Stimulated activated CD8-positive, alpha-beta memory T cell treated with anti-CD3 and anti-CD28 coated beads, Interleukin-12 subunit alpha, Interleukin-12 subunit beta, amount 100 ng/mL, for 1 hour (primary cell): ENCODE data around the gene ANKRD36.
"Not testable (repeated sequence)": the region's sequence is repeated elsewhere in the genome, so short reads cannot be mapped to it uniquely, and the experiment has no call there.

Experiments used
- DNase-seq: peaks from one replicate; pipeline ENCODE4 v3.0.0-alpha.2; 2020; ENCODE audit warnings: low read depth

Gene ANKRD36

DNA sequence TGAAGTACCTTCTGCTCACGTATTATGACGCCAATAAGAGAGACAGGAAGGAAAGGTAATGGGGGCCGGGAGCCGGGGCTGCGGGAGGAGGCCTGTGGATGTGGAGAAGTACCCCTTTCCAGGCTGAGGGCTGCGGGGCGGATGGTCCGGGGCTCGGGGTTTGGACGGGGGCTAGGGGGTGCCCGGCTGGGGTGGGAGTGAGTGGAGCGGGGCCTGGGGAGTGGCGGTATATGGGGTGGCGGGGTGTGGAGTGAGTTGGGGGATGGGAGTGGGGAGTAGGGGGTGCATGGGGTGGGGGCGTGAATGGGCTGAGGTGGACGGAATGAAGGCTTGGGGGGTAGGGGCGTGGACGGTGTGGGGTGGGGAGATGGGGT lies 916 bp downstream of the ANKRD36 start:
- not testable (repeated sequence) for DNase-seq

DNA sequence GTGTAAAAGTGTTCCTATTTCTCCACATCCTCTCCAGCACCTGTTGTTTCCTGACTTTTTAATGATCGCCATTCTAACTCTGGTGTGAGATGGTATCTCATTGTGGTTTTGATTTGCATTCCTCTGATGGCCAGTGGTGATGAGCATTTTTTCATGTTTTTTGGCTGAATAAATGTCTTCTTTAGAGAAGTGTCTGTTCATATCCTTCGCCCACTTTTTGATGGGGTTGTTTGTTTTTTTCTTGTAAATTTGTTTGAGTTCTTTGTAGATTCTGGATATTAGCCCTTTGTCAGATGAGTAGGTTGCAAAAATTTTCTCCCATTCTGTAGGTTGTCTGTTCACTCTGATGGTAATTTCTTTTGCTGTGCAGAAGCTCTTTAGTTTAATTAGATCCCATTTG lies 16.1 kb downstream of the ANKRD36 start:
- DNase-seq = not testable (repeated sequence)

DNA sequence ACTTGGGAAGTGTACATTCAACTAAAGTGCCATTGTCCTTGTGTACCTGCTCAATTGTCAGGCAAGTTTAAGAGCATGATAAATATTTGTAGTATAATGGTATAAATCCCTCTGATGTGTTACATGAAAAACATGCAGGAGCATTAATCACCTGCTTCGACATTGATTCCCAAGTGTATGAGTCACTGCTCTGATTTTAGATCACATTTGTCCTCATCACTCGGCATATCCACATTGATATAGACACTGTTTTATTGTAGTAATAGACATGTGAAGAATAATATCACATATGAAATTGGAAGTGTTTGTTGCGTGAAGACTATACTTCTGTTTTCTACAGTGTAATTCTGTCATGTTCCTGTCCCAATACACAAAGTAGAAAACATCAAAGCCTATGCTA lies 31.1 kb downstream of the ANKRD36 start:
- not testable (repeated sequence) for DNase-seq

DNA sequence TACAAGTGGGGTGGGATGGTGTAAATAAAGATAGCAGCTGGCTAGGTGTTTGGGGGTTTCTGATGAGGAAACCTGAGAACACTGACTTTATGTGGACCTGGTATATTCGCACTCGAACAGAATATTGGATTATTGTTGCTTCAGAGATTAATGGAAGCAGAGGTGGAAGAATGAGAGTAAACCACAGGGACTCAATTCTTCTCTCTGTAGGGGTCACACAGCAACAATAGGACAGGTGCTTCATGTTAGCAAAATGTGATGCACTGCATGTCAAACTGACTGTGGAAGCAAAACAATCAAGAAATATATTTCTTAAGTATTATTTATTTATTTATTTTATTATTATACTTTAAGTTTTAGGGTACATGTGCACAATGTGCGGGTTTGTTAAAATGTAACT lies 53.6 kb downstream of the ANKRD36 start:
- not testable (repeated sequence) for DNase-seq

DNA sequence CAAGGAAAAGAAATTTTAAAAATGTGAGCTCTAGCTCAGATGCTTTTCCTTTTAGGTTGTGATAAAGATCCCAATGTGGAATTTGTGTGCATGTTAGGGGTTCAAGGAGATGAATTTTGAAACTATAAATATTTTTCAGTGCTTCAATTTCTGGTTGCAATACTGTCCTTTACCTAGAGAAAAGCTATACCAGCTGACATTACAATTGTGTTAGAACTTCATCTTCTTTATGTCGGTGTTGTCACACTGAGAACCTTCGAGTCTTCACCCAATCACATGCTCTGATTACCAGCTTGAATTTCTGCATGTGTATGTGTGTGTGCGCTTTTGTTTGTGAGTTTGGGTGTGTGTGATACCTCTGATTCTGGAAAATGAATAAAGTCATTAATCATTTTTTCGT lies 55.0 kb downstream of the ANKRD36 start:
- not testable (repeated sequence) for DNase-seq

DNA sequence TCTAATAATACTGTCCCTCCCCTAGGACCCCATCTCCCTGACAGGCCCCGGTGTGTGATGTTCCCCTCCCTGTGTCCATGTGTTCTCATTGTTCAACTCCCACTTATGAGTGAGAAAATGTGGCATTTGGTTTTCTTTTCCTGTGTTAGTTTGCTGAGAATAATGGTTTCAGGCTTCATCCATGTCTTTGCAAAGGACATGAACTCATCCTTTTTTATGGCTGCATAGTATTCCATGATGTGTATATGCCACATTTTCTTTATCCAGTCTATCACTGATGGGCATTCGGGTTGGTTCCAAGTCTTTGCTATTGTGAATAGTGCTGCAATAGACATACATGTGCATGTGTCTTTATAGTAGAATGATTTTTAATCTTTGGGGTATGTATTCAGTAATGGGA lies 55.6 kb downstream of the ANKRD36 start:
- not testable (repeated sequence) for DNase-seq

DNA sequence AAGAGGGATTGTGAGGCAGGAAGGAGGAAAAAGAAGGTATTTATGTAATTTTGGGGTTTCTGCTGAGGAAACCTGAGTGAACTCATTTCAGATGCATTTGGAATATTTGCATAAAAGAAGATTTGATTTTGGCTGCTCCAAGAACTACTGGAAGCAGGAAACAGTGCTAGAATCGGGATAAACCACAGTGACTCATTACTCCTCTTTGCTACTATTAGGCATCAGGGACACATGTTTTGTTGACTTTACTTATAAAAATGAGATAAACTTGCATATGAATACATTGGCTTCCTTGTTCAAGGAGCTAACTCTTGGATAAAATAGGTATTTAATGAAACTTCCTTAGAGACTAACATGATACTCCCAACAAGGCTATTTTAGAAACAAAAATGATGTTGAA lies 67.4 kb downstream of the ANKRD36 start:
- DNase-seq = not testable (repeated sequence)

DNA sequence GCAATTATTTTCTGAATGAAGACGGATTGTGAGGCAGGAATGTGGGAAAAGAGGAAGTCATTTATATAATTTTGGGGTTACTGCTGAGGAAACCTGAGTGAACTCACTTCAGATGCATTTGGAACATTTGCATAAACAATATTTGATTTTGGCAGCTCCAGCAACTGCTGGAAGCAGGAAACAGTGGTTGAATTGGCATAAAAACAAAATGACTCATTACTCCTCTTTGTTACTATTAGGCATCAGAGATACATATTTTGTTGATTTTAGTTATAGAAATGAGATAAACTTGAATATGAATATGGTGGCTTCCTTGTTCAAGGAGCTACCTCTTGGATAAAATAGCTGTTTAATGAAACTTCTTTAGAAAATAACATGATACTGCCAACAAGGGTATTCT lies 82.4 kb downstream of the ANKRD36 start:
- not testable (repeated sequence) for DNase-seq

DNA sequence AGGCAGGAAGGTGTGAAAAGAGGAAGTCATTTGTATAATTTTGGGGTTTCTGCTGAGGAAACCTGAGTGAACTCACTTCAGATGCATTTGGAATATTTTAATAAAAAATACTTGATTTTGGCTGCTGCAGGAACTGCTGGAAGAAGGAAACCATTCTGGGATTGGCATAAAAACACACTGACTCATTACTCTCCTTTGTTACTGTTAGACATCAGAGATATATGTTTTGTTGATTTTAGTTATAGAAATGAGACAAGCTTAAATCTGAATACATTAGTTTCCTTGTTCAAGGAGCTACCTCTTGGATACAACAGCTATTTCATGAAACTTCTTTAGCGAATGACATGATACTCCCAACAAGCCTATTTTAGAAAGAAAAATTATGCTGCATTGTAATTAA lies 84.3 kb downstream of the ANKRD36 start:
- DNase-seq = not testable (repeated sequence)

DNA sequence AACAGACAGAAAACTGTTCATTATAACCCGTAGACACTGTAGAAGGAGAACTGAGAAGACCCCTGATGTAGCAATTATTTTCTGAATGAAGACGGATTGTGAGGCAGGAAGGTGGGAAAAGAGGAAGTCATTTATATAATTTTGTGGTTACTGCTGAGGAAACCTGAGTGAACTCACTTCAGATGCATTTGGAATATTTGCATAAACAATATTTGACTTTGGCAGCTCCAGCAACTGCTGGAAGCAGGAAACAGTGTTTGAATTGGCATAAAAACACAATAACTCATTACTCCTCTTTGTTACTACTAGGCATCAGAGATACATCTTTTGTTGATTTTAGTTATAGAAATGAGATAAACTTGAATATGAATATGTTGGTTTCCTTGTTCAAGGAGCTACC lies 87.9 kb downstream of the ANKRD36 start:
- not testable (repeated sequence) for DNase-seq

DNA sequence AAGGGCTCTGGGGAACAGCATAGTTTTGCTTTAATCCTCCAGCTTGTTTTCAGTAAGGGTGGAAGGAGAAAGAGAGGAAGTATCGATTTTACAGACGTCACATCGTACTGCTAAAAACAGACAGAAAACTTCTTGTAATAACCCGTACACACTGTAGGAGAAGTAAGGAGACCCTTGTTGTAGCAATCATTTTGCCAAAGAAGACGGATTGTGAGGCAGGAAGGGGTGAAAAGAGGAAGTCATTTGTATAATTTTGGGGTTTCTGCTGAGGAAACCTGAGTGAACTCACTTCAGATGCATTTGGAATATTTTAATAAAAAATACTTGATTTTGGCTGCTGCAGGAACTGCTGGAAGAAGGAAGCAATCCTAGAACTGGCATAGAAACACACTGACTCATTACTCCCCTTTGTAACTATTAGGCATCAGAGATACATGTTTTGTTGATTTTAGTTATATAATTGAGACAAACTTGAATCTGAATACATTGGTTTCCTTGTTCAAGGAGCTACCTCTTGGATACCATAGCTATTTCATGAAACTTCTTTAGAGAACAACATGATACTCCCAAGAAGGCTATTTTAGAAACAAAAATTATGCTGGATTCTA lies 89.8 kb downstream of the ANKRD36 start:
- DNase-seq = not testable (repeated sequence)

DNA sequence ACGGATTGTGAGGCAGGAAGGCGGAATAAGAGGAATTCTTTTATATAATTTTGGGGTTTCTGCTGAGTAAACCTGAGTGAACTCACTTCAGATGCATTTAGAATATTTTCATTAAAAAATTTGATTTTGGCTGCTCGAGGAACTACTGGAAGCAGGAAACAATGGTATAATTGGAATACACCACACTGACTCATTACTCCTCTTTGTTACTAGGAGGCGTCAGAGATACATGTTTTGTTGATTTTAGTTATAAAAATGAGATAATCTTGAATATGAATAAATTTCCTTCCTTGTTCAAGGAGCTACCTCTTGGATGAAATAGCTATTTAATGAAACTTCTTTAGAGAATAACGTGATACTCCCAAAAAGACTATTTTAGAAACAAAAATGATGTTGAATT lies 97.4 kb downstream of the ANKRD36 start:
- DNase-seq = no peak

DNA sequence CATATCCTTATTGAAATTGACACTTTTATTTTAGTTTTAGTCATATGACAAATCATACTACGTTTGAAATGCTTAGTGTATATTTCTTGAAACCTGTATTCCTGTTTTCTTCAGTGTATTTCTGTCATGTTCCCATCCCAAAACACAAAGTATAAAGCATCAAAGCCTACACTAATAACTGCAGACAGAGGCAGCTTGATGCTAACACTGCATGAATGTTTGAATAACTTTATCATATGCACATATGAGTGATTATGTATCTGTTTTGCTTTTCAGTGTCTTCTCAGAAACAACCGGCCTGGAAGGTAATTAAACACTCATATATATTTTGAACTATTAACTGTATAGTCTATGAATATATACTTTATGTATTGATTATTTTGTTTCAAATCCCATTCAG lies 102.1 kb downstream of the ANKRD36 start:
- DNase-seq = not testable (repeated sequence)

DNA sequence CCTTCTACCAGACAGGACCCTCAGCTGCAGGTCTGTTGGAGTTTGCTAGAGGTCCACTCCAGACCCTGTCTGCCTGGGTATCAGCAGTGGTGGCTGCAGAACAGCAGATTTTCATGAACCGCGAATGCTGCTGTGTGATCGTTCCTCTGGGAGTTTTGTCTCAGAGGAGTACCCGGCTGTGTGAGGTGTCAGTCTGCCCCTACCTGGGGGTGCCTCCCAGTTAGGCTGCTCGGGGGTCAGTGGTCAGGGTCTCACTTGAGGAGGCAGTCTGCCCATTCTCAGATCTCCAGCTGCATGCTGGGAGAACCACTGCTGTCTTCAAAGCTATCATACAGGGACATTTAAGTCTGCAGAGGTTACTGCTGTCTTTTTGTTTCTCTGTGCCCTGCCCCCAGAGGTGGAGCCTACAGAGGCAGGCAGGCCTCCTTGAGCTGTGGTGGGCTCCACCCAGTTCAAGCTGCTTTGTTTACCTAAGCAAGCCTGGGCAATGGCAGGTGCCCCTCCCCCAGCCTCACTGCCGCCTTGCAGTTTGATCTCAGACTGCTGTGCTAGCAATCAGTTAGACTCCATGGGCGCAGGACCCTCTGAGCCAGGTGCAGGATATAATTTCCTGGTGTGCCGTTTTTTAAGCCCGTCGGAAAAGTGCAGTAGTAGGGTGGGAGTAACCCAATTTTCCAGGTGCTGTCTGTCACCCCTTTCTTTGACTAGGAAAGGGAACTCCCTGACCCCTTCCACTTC lies 118.1 kb downstream of the ANKRD36 start:
- DNase-seq = not testable (repeated sequence)

DNA sequence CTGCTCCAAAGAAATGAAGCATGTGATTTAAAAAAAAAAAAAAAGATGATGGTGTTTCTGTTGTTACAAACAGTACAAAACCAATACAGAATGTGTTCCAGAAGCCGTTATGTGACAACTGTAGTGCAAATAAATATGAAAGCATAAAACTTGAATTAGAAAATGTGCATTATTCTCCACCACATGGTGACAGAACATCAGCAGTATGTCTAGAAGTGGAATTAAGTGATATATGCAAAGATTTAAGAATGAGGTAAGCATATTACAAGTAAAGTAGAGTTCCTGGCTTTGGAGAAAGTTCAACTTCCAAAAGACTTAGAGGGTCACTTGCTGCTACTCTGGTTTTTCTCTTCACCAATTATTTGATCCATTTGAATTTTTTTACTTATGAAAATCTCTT lies 120.0 kb downstream of the ANKRD36 start:
- not testable (repeated sequence) for DNase-seq

DNA sequence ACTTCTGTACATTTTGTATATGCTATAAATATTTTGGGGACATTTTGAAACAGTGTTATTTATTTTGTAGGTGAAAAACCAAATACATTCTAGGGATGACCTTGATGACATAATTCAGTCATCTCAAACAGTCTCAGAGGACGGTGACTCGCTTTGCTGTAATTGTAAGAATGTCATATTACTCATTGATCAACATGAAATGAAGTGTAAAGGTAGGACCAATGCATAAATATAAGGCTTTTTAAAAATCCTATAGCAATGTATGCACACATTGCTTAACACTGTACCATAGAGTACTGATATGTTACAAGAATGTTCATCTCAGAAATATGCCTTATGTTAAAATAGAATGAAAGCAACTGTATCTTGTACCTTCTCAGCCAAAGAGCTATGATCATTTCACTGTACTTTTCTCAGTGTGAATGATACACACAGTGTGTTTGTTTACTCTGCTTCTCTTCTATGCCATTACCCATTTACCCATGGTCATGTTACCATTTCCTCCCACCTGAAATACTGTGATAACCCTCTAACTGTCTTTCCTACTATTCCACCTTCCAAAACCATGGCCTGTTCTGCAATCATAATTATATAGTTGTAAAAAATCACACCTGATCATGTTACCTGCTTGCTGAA lies 120.8 kb downstream of the ANKRD36 start:
- DNase-seq = not testable (repeated sequence)

DNA sequence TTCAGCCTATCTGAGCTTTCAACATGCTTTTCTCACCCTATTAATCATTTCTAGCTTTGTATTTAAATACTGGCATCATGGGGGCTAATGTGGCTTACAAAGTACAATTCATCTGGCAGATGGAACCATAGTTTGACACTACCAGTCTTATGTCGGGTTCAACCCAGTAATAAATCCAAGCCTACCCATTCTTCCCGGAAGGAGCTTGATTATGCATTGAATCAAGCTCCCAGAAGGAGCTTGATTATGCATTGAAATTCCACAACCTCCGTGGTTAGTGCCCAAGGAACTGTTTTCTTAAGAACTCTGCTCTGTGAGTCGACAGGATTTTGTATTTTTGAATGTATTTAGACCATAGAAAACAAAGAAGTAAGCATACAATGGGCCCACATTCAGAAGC lies 148.2 kb downstream of the ANKRD36 start:
- DNase-seq = not testable (repeated sequence)

DNA sequence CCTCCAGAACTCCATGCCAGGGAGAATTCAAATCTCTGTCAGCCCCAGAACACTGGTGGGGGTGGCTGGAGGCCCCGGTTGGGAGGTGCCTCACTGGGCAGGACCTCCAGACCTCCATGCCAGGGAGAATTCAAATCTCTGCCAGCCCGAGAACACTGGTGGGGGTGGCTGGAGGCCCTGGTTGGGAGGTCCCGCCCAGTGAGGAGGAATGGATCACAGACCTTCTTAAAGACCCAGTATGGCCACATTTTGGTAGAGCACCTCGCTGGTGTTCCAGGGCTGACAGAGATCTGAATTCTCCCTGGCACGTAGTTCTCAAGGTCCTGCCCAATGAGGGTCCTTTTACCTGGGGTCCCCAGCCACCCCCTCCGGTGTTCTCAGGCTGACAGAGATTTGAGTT lies 153.5 kb downstream of the ANKRD36 start:
- DNase-seq = not testable (repeated sequence)

DNA sequence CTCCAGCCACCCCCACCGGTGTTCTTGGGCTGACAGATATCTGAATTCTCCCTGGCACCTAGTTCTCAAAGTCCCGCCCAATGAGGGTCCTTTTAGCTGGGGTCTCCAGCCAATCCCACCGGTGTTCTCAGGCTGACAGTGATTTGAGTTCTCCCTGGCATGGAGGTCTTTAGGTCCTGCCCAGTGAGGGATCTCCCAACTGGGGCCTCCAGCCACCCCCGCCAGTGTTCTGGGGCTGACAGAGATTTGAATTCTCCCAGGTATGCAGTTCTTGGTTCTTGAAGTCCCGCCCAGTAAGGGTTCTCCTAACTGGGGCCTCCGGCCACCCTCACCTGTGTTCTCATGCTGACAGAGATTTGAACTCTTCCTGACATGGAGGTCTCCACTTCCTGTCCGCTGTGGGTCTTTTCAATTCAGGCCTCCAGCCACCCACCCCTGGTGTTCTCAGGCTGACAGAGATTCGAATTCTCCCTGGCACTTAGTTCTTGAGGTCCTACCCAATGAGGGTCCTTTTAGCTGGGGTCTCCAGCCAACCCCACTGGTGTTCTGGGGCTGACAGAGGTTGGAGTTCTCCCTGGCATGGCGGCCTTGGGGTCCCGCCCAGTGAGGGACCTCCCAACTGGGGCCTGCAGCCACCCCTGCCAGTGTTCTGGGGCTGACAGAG lies 154.6 kb downstream of the ANKRD36 start:
- no peak for DNase-seq

DNA sequence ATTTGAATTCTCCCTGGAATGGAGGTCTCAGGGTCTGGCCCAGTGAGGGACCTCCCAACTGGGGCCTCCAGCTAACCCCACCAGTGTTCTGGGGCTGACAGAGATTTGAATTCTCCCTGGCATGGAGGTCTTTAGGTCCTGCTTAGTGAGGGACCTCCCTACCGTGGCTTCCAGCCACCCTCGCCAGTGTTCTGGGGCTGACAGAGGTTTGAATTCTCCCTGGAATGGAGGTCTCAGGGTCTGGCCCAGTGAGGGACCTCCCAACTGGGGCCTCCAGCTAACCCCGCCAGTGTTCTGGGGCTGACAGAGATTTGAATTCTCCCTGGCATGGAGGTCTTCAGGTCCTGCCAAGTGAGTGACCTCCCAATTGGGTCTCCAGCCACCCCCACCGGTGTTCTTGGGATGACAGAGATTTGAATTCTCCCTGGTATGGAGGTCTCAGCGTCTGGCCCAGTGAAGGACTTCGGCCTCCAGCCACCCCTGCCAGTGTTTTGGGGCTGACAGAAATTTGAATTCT lies 155.2 kb downstream of the ANKRD36 start:
- DNase-seq = not testable (repeated sequence)

DNA sequence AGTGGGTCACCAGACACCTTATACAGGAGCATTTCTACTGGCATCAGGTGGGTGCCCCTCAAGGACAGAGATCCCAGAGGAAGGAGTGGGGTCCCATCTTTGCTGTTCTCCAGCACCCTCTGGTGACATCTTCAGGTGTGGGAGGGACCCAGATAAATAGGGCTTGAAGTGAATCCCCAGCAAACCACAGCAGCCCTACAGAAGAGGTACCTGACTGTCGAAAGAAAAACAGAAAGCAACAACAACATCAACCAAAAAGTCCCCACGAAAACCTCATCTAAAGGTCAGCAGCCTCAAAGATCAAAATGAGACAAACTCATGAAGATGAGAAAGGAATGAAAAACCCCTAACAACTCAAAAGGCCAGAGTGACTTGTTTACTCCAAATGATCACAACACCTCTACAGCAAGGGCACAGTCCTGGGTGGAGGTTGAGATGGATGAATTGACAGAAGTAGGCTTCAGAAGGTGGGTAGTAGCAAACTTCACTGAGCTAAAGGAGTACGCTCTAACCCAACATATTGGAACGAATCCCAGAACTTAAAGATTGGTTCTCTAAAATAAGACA lies 163.4 kb downstream of the ANKRD36 start:
- DNase-seq = not testable (repeated sequence)

DNA sequence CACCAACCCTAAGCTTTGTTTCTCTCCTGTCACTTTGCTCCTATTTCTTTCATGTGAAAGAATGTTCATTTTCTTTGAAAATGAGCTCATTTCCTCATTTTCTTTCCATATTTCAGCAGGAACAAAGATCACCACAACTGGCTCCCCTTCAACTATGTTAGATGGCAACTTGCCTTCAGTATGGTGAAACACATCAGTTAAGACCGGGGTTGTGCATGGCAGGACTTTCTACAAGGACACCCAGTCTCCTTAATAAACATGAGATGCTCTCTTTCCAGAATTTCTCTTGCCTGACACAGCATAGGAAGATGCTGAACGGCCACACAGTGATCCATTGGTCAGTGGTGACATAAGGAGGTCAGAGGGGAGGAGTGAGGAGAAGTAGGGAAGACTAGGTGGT lies 172.2 kb downstream of the ANKRD36 start:
- not testable (repeated sequence) for DNase-seq
